Rectal smooth muscle tissue (tissue), 1 donor: ENCODE results near the gene SLC25A10.

Source experiments
- H3K27ac ChIP-seq: one replicate; pipeline ENCODE4 v1.7.0; 2013; ENCODE audit warnings: low read depth, low read length, inconsistent platforms
- H3K27me3 ChIP-seq: one replicate; pipeline ENCODE4 v1.7.0; 2013; ENCODE audit warnings: low read length; ENCODE audit not compliant: control insufficient read depth, insufficient read depth
- H3K36me3 ChIP-seq: one replicate; pipeline ENCODE4 v1.7.0; 2013; ENCODE audit warnings: low read length; ENCODE audit not compliant: control insufficient read depth, insufficient read depth
- H3K4me1 ChIP-seq: one replicate; pipeline ENCODE4 v1.7.0; 2013; ENCODE audit warnings: low read length; ENCODE audit not compliant: control insufficient read depth, insufficient read depth
- H3K4me3 ChIP-seq: one replicate; pipeline ENCODE4 v1.7.0; 2013; ENCODE audit warnings: low read length
- H3K9ac ChIP-seq: one replicate; pipeline ENCODE4 v1.7.0; 2013; ENCODE audit warnings: low read length

Gene SLC25A10

DNA sequence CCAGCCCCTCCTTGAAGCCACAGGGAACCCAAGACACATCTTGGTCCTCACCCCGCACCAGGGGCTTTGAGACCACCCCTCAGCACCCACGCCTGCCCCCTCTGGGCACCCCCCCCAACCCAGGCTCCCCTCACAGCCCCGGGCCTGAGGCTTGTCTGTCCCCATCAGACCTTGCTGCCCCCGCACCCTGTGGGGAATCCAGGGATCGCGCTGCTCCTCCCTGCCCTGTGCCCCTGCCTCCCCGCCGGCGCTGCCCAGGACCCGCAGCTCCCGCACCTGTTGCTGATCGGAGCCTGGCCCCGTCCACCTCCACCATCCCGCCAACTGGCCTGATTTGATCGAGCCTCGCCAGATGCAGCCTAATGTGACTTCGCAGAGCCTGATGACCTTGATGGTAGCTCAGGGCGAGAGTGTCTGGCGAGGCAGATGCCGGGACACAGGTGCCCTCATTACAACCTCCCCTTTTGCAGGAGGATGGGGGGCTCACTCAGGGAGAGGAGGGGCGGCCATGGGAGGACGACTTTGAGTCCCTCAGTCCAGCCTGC is 29.0 kb downstream of the SLC25A10 start:
- peaks cover 15% of the 10 kb centered on the region for H3K27me3 ChIP-seq
- H3K4me3 ChIP-seq: no peak overlapping the region
- H3K27ac ChIP-seq: no peak overlapping the region
- H3K36me3 ChIP-seq: no peaks in the 10 kb centered on the region
- no peaks in the 10 kb centered on the region for H3K4me1 ChIP-seq
- H3K9ac ChIP-seq: no peak overlapping the region

DNA sequence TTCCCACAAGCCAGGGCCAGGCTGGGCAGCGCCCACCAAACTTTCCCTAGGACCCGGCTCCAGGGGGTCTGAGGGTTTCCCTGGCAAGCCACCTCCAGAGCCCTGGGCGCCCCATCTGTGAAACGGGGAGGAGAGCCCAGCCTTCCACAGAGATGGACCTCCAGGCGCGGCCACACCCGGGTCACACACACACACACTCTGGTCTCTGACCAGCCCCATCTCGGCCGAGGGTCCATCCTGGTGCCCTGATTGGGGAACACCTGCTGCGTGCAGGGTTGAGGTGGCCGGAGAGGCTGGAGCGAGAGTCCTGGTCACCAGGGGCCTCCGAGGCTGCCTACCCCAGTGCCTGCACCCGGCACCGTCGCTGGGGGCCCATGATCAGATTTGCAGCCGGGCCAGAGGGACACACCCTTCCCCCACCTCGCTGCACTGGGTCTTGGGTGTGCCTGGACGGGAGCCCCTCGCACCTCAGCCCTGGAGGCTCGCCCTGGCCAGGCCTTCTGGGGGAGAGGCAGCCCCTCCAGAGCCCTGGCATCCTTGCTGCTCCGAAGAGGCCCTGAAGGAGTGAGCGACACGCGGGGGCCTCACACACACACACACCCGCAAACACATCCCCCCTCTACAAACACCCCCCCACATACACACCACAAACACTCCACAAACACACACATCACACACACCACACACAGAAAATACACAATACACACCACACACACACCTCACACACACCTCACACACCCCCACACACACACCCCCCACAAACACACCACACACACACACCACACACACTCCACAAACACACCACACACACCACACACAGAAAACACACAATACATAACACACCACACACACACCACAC is 29.7 kb downstream of the SLC25A10 start:
- no peaks in the 10 kb centered on the region for H3K4me1 ChIP-seq
- peaks cover 15% of the 10 kb centered on the region for H3K27me3 ChIP-seq
- H3K36me3 ChIP-seq: no peaks in the 10 kb centered on the region
- H3K4me3 ChIP-seq: no peak overlapping the region
- no peak overlapping the region for H3K27ac ChIP-seq
- no peak overlapping the region for H3K9ac ChIP-seq
